Measurements from ENCODE around the gene FAM43A.

FAM43A gene

DNA sequence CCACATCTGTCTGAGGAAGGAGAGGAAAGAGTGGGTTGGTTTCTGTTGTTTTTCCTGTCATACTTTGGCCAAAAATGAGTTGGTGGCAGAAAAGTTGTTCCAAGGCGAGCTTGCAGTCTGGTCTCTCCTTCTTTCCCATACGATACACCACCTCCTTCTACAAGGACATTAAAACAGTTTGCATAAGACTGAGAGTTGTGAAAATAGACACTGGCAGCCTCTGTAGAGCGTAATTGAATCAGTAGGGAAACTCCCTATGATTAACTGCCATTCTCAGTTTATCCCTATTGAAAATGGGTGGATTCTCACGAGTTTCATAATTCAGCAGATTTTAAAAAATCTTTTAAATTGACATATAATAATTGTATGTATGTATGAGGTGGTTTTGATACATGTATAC lies 10.0 kb upstream of the FAM43A start:
- DNase-seq (ENCODE audit: low spot score), result no peak

DNA sequence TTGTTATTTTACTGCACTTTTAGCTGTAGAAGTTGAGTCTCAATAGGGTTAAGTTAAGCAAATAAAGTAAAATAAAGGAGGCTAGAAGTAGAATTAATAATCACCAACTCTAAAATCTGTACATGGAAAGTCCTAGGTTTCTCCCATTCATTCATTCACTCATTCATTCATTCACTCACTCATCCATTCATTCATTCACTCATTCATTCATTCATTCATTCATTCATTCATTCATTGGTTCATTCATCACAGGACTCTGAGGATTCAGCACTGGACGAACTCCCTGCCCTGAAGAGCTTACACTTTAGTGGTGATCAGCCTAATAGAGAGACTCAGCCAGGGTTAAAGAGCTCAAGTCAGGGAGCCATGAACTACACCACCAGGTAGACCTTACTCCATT lies 9.2 kb upstream of the FAM43A start:
- DNase-seq (ENCODE audit: low spot score), result no peak

DNA sequence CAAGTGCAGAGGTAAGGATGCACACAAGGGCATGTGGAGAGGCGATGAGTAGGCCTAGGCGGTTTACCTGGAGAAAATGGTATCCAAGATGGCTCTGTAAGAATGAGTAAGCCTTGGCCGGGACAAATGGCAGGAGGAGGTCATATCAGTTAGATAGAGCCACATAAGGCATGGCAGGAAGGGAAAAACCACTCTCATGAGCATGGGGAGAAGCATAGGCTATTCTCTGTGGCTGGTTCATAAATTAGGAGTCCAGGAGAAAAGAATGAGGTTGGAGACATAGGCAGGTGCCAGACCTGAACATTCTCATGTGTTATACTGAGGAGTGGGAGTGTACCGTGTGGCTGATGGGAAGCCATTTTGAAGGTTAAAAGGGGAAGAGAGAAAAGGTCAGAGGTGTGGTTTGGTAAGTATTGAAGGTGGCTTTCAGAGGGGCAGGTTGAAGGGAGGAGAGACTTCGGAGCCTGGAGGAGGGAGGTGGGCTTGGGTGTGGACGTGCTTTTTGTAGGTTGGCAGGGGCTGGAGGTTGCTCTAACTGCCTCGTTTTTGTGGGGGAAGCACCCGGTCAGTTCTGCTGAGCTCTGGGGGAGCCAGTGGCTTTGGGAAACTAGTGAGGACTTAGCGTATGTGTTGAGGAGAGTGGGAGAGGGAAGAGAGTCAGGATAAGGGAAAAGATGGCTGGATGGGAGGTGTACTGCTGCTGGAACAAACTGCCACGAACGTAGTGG lies 4.6 kb upstream of the FAM43A start:
- no peak for DNase-seq (ENCODE audit: low spot score)

DNA sequence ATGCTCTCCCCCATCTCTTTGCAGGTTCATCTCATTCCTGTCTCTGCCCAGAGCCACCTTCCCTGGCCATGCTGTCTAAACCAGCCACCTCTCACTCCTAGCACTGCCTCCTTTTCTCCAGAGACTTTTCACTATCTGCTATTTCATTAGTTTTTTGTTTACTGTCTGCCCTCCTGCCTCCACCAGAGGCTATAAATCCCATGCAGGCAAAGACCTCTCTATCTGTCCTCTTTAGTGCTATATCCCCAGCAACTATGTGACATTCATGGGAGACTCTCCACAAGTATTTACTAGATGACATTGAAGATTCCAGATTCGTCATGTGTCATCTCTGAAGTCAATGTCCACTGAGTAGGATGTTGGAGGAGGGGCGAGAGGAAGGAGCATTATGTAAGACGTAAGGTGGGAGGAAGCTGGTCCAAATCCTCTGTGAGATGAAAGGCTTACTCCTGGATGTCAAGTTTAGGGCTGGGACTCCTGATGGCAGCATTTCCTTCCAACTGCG lies 3.4 kb upstream of the FAM43A start:
- DNase-seq (ENCODE audit: low spot score), result no peak

DNA sequence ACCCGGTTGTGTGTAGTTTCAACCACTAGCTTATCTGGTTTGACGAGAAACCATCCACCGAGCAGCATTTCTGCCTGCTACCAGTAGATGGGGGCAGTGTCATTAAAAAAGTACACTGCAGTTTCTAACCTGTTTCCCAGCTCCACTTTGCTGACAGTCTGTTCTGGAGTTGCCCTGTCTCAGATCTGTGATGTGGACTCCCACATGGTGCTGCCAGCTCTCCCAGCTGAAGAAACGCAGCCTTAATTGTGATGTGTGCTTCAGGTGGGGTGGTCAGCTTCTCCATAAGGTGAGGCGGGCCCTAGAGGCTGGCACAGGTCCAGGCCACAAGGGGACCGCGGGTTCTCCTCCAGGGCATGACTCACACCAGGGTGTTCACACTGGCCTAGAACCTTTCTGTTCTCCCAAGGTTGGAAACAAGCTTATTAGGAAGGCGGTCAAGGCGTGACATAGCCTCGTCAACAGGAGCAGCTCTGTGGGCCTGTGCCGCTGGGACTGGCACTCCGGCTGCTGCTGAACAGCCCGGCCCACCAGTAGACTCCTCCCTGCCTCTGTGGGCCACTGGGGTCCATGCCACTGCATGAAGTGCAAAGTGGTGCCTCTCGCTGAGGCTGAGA lies 2.9 kb upstream of the FAM43A start:
- peak; percentile 86 for DNase-seq (ENCODE audit: low spot score)

DNA sequence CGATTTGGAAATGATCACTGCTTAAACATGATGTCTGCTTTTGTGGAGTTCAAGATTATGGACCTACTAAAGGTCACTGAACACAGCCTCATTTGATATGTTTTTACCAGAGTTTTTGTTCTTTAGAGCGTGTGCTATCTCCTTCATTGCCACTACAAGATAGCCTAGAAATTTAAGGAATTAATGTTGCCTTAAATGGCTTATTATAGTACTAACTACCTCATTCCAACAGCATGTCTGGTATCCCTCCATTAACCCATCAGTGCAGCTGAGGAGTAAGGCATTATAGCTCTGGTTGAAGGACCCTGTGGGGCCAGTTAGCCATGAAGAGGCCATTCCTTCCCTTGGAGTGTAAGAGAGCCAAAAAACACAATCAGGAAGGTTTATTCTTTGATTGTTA lies 2.3 kb upstream of the FAM43A start:
- no peak for DNase-seq (ENCODE audit: low spot score)

DNA sequence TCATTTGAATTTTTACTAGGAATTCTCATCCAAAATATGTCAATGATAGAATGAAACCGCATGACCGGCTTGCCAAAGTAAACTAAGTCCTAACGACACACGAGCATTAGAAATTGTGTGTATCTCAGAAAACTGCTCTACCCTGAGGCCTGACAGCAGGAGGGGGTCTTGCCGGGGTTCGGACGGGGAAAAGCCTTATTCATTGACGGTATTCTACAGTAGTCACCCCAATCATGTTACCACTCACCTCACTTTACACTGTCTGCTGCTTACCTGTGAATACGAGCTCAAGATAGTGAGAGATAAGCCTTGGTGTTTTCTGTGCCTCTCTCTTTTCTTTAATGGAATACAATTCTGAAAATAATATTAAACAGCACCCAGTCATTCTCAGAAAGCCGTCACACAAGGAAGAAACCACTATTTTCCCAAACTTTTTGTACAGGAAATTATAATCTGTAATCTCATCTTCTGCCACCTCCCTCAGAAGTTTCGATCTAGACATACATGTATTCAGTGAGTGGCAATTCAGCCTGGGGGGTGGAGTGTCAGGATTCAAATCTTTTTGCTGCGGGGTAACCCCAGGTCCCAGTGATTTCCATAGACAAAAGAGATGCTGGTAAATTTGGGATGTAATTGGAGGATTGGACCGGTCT lies 492 bp upstream of the FAM43A start:
- DNase-seq (ENCODE audit: low spot score), result no peak

DNA sequence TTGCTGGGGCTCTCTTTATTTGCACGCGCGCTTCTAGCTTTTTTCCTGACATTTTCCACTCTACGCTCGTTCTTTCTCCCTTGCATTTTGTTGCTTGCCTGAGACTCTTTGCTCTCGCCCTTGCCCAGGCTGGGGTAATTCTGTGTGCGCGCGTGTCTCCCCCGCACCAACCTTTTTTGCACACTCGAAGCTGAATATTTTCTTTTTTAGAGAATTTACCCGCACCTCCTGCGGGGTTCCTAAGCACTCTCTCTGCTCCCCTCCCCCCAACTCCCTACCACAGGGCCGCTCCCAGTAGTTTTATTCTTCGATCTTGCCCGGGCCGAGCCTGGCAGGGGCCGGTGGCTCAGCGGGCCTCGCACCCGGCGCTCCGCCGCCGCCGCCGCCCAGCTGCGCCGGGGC lies 732 bp downstream of the FAM43A start:
- peak; percentile 34 for DNase-seq (ENCODE audit: low spot score)

DNA sequence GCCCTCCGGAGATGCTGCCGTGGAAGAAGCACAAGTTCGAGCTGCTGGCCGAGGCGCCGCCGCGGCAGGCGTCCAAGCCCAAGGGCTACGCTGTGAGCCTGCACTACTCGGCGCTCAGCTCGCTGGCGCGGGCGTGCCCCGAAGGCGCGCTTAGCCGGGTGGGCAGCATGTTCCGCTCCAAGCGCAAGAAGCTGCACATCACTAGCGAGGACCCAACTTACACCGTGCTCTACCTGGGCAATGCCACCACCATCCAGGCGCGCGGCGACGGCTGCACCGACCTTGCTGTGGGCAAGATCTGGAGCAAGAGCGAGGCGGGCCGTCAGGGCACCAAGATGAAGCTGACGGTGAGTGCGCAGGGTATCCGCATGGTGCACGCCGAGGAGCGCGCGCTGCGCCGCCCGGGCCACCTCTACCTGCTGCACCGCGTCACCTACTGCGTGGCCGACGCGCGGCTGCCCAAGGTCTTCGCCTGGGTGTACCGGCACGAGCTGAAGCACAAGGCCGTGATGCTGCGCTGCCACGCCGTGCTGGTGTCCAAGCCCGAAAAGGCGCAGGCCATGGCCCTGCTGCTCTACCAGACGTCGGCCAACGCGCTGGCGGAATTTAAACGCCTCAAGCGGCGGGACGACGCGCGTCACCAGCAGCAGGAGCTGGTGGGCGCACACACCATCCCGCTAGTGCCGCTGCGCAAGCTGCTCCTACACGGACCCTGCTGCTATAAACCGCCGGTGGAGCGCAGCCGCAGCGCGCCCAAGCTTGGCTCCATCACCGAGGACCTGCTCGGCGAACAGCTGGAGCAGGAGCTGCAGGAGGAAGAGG lies 1.3 kb downstream of the FAM43A start:
- DNase-seq (ENCODE audit: low spot score), result peak; percentile 71

DNA sequence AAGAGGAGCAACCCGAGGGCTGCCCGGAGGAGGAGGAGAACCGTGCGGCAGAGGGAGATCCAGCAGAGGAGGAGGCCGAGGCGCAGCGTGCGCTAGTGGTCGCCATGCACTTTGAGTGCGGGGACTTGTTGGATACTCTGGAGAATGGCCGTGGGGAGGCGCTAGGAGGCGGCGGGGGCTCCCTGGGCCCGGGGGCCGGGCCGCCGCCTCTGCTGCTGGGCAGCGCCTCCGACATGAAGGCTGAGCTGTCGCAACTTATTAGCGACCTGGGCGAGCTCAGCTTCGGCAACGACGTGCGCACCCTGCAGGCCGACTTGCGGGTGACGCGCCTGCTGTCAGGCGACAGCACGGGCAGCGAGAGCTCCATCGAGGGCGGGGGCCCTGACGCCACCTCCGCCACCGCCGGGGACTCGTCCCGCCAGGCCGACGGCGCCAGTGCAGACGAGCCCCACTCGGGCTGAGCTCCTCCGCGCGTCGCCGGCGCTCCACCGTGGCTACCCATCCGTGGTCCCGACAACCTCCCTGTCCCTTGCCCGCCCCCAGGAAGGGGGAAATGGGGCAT lies 2.0 kb downstream of the FAM43A start:
- DNase-seq (ENCODE audit: low spot score), result peak; percentile 64

DNA sequence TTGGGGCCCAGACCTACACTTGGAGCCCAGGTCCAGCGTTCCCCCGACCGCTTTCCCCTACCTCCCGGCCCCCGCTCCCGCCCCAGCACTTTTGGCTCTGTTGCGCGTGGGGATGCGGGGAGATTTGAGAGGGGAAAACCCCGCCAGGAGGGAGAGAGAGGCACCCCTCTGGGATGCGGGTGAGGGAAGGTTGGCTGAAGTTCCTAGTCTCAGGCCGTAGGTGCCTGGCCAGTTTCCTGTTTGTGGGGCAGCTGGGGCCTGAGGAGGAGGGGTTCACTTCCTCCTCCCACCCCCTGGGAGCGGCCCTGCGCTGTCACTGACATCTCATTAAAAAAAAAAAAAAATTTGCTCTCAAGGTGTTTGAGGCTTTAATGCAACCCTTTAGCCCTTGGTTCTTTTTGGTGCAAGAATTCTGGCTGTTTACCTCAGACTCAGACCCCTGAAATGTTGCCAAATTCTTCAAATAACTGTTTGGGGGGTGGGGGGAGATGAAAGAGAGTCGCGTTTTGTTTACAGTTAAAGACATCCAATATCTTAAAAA lies 2.6 kb downstream of the FAM43A start:
- DNase-seq (ENCODE audit: low spot score), result no peak

DNA sequence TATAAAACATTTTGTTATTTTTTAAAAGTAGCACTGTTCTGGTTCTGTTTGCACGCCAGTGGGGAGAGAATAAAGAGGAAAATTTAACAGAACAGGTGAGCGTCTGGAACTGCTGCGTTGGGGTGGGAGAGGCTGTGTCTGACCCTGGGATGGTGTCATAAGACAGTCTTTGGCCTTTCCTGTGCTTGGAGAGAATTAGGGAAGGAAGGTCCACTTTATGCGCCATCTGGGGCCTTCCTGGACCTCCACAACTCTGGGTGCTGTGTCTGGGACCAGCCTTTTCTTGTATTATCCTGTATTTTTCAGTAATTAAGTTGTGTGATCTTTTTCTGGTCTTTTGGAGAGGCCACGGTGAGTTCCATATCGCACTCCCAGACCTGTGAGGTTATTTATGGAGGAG lies 3.3 kb downstream of the FAM43A start:
- DNase-seq (ENCODE audit: low spot score), result no peak

DNA sequence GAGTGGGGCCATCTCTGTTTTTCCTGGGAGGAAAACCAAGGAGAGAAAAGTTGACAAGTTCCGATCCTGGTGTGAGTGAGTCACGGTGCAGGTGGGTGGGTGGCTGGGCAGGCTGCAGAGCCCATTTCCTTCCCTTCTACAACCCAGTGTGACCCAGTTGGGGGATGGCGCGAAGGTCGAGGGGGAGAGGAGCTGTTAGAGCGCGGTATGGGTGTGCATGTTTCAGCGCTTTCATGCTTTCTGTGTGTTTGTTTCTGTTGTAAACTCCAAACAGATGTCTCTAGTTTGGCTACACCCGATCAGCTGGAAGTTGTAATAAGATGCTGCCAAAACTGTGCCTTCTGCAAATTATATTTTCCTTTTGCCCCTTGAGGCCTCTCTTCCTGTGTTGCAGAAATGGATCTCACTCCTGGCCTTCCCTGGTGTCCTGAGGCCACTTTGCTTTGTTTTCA lies 3.8 kb downstream of the FAM43A start:
- DNase-seq (ENCODE audit: low spot score), result peak; percentile 53

DNA sequence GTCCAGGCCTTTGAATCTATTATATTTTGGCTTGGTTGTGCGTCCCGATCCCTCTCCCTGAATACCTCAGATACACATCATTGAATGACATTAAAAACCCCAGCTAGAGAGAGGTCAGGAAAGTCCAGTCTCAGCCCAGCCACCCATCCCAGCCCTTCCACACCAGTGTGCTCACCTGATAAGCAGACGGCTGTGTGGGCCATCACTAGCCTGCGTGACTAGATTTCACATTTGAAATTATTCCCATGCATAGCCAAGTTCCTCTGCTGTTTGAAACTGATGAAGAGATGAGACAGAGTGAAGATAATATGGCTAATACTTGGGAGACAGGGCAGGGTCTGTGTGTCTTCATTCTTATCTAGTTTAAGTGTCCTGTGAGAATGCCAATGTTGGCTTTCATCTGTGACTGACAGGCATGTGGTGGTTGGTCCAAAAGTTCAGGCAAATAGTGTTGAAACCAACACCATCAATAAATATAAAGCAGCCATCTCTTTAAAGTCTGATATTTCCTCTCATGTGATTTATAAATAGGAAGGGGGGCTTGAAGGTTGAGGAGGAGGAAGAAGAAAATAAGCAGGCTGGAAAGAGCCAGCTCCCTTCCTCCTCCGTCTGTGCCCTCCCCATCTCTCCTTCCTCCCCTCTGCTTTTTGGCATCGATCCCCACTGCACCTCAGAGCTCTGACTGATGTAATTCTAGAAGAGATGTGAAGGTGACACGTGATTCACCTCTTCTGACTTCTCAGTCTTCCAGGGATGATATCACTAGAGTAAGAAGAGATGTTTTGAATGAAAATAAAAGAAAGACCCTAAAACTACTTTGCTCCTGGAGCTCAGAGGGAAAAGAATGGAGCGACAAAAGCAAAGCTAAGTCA lies 5.1 kb downstream of the FAM43A start:
- no peak for DNase-seq (ENCODE audit: low spot score)

DNA sequence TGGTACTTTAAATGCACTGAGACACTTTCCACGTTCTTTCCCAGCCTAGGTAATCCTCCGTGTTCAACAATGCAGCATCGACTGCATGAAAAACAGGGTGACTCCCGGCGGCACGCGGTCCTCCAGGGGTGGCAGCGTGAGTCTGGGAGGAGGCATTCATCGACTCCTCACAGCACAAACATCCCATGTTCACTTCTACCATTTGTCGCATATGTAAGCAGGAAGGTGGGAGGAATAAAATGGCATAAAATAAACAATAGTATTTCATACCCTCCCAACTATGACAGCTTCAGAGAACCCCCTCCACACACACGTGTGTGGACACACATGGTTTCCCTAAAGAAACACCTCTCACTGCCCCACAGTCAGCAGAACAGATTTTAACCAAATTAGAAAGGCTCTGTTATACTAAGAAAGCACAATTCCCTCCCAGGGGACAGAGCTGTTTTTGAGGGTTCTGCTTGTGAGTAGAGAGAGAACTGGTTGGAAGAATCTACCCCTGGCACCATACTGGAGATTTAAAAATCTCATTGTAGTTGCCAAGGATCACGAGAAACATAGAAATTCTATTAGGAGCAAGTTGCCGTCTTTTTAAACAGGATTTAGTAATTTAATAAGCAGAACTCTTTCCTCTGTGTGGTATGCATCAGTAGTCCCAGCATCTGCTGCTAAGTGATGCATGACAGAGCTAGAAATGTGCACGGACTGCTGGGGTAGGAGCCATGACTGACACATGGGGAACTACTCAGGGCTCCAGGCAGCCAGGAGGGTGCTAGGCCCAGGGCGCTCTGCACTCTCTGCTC lies 6.0 kb downstream of the FAM43A start:
- DNase-seq (ENCODE audit: low spot score), result no peak

DNA sequence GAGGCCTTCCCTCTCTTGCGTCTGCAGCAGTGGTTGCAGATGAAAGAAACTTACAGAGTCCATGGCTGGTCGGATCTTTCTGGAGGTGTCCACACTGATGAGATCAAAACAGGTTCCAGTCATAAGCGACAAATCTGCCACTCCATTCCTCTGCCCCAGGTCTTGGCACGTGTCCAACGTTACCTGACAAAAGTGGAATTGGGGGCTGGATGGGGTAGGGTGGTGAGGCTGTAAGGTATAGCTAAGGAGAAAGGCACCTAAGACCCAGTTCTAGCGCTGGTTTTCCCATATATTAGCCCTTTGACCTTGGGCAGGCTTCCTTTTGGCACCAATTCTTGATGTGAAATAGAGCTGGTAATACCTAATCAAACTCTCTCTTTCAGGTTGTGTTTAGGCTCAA lies 11.0 kb downstream of the FAM43A start:
- no peak for DNase-seq (ENCODE audit: low spot score)

DNA sequence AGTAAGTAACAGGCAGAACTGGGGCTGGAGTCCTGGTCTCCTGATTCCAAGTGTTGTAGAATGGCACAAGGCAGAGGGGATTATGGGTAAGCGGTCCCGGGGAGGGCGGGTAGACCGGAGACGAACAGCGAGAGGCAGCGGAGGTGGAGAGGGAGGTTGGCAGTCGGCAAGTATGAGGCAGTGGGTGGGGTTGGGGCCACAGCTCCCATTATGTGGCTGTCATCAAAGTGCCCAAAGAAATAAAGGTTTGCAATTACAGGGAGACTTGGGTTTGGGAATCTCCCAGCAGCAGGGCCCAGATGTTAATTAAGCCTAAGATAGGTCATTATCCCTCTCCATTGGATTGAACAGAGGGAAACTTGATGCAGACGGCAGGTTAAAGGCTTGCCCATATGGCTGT lies 16.9 kb downstream of the FAM43A start:
- no peak for DNase-seq (ENCODE audit: low spot score)

DNA sequence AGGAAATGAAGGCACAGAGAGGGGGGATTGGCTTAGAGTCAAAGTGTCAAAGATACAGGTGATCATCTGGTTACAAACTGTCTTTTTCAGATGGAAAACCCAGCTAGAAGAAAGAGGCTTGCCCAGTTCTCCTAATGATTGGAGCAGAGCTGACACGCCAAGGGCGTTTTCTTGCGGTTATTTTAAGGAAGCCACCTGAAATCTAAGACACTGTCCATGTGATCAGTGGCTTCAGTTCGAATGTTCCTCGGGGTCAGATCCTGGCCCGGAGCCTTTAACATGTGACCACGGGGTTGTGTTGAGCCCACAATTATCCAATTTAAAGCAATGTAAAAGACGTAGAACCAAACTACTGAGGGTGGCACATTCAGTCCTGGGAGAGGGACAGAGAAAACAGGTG lies 19.5 kb downstream of the FAM43A start:
- DNase-seq (ENCODE audit: low spot score), result no peak

DNA sequence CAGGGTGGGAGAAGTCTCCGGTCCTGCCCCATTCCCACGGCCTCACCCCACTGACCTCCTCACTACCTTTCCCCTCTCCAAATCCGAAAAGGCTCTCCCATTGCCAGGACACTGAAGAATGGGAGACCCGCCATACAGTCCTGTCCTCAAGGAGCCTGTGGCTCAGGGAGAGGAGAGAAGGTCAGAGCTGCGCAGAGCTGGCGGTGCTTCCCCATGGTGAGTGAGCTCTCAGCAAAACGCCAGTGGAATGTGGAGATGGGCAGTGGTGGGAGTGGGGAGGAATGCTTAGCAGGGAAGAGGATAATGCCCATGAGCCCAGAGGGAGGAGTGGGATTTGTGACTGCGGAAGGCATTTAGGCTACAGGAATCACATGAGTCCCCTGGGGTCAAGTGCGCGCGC lies 20.1 kb downstream of the FAM43A start:
- DNase-seq (ENCODE audit: low spot score), result no peak

DNA sequence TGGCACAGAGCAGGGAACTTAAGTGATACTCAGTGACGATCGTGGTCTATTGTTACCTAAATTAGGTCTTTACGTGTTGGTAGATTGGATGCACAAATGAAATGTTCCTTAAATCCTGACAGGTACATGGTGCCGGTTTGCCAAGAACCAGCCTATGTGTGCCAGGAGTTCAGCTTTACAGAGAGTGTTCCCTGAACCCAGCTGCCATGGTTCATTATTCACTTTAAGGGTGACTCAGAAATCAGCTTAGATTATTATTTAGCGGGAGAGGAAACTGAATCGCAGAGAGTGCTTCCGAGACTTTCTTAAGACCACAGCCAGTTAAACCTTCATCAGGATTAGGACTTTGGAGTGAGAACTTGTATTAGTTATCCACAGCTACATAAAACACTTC lies 21.5 kb downstream of the FAM43A start:
- no peak for DNase-seq (ENCODE audit: low spot score)
